Mesodermal cell (in vitro differentiated cells): ENCODE results near the gene HMGXB4.
"Not testable (repeated sequence)": the region's sequence is repeated elsewhere in the genome, so short reads cannot be mapped to it uniquely, and the experiment has no call there.

Experiments used
- H3K27ac ChIP-seq: 2 replicates; pipeline ENCODE4 v1.7.0; 2013; ENCODE audit warnings: mild to moderate bottlenecking, low read depth, low read length, moderate library complexity; ENCODE audit not compliant: severe bottlenecking
- H3K36me3 ChIP-seq: 2 replicates; pipeline ENCODE4 v1.7.1; 2013; ENCODE audit warnings: mild to moderate bottlenecking, low read length, moderate library complexity; ENCODE audit not compliant: control insufficient read depth, insufficient read depth
- H3K4me1 ChIP-seq: one replicate; pipeline ENCODE4 v1.7.1; 2013; ENCODE audit warnings: mild to moderate bottlenecking, low read length; ENCODE audit not compliant: insufficient read depth, control insufficient read depth, poor library complexity, severe bottlenecking
- H3K4me3 ChIP-seq: 2 replicates; pipeline ENCODE4 v1.7.0; 2013; ENCODE audit warnings: low read length, control low read depth, mild to moderate bottlenecking; ENCODE audit not compliant: insufficient read depth, poor library complexity, severe bottlenecking; ENCODE audit errors: extremely low read depth
- H3K9me3 ChIP-seq: 2 replicates; pipeline ENCODE4 v1.7.1; 2013; ENCODE audit warnings: mild to moderate bottlenecking, low read length, moderate library complexity; ENCODE audit not compliant: control insufficient read depth
- whole genome bisulfite sequencing, 2 experiments: methylation state at CpG; one replicate each; pipeline ENCODE4 v1.1.5; 2013; ENCODE audit warnings: missing lambda C conversion rate in 2 of 2; ENCODE audit not compliant: insufficient coverage in 2 of 2; 5-methylcytosine and 5-hydroxymethylcytosine counted together

The HMGXB4 gene

GRCh38 chr22:35225010-35225409, 32.3 kb upstream of the HMGXB4 start:
- Histone ChIP-seq H3K27ac (no peak overlapping the region), H3K4me1 (no peaks in the 10 kb centered on the region), H3K4me3 (no peak overlapping the region), H3K9me3 (no peaks in the 10 kb centered on the region), H3K36me3 (no peaks in the 10 kb centered on the region)
- WGBS, 2 experiments = 87 to 100% methylated on average over 2 to 3 of the region's 4 CpGs

GRCh38 chr22:35226958-35227647, 30.2 kb upstream of the HMGXB4 start:
- H3K27ac ChIP-seq = no peak overlapping the region
- no peaks in the 10 kb centered on the region for H3K4me1 ChIP-seq
- no peak overlapping the region for H3K4me3 ChIP-seq
- 68 to 80% methylated on average over 1 to 2 of the region's 5 CpGs for WGBS, 2 experiments
- no peaks in the 10 kb centered on the region for H3K36me3 ChIP-seq
- no peaks in the 10 kb centered on the region for H3K9me3 ChIP-seq

DNA sequence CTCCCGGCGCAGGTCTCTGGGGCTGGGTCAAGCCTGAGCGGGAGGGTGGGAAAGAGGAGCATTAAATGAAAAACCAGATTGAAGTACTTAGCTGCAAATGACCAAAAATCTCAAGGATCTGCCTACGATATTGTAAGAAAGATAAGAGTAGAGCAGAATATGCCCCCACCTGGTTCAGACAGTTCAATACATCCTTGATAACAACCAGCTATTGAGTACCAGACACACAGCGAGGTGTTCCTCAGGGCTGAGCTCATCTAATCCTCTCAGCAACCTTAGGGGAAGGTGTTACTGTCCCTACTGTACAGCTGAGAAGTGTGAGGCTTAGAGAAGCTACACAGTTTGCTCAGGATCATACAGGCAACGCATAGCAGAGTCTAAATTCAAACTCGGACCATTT, 27.4 kb upstream of the HMGXB4 start:
- Histone ChIP-seq H3K27ac (no peak overlapping the region), H3K9me3 (no peaks in the 10 kb centered on the region), H3K4me1 (no peaks in the 10 kb centered on the region), H3K4me3 (no peak overlapping the region), H3K36me3 (no peaks in the 10 kb centered on the region)
- WGBS, 2 experiments = 100% methylated on average over 1 to 2 of the region's 7 CpGs

DNA sequence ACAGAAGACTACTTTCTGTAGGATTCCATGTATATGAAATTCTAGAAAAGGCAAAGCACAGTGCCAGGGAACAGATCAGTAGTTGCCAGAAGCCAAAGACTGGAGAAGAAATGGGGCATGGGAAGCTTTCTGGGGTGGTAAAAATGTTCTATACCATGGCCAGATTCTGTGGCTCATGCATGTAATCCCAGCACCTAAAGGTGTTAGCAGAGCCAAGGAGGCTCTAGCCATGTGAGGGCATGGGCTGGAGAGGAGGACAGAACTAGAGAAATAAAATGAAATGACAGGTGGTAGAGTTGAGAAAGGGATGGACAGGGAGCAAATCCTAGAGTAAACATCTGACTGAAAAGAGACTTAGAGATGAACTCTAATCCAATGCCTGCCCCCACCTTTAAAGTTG, 26.9 kb upstream of the HMGXB4 start:
- Histone ChIP-seq H3K27ac (no peak overlapping the region), H3K9me3 (no peaks in the 10 kb centered on the region), H3K36me3 (no peaks in the 10 kb centered on the region), H3K4me1 (no peaks in the 10 kb centered on the region), H3K4me3 (no peak overlapping the region)

GRCh38 chr22:35230839-35231584, 26.3 kb upstream of the HMGXB4 start:
- Histone ChIP-seq H3K27ac (no peak overlapping the region), H3K9me3 (no peaks in the 10 kb centered on the region), H3K36me3 (no peaks in the 10 kb centered on the region), H3K4me1 (no peaks in the 10 kb centered on the region), H3K4me3 (no peak overlapping the region)
- WGBS, 2 experiments = 76 to 77% methylated on average over 12 to 13 of the region's 16 CpGs

DNA sequence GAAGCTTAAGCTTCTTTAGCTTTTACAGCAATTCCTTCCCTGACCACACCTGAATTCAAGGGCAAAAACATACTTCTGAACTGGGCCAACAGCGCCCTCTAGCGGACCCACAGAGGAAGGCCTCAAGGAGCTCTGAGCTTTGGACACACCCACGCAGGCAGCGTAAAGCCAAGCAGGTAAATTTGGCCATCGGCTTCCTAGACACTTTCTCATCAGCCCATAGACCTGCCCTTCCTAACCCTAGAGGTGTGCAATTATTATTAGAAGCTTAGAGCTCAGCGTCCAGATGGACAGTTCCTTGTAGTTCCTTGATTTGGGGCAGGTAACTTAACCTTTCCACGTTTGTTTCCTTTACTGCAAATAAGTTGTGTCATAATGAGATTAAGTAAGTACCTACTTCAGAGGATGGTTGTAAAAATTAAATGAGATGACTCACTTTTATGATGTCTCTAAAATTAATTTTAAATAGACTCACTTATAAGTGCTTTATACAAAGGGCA, 25.7 kb upstream of the HMGXB4 start:
- 0 to 3% methylated on average over 3 to 4 of the region's 7 CpGs for WGBS, 2 experiments
- Histone ChIP-seq H3K36me3 (no peaks in the 10 kb centered on the region), H3K4me3 (no peak overlapping the region), H3K4me1 (no peaks in the 10 kb centered on the region), H3K9me3 (no peaks in the 10 kb centered on the region), H3K27ac (no peak overlapping the region)

DNA sequence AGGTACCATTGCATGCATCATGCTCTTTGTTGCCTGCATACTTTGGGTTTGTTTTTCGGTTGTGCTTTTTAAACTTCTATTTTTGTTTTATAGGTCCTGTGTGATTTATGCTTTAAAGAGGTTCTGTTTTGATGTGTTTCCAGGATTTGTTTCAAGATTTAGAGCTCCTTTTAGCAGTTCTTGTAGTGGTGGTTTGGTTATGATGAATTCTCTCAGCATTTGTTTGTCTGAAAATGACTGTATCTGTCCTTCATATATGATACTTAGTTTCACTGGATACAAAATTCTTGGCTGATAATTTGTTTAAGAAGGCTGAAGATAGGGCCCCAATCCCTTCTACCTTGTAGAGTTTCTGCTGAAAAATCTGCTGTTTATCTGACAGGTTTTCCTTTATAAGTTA, 18.5 kb upstream of the HMGXB4 start:
- not testable (repeated sequence) for H3K36me3 ChIP-seq, H3K9me3 ChIP-seq, H3K4me1 ChIP-seq, H3K27ac ChIP-seq, H3K4me3 ChIP-seq
- no CpG with 5 or more reads among the region's 1 CpG for WGBS, 2 experiments

- H3K4me3 ChIP-seq, H3K36me3 ChIP-seq, H3K27ac ChIP-seq, H3K9me3 ChIP-seq, H3K4me1 ChIP-seq: not testable (repeated sequence)
- WGBS, 2 experiments = 82 to 90% methylated on average over 2 to 3 of the region's 4 CpGs
These were observed 12.8 kb upstream of the HMGXB4 start for GRCh38 chr22:35244507-35244906.

DNA sequence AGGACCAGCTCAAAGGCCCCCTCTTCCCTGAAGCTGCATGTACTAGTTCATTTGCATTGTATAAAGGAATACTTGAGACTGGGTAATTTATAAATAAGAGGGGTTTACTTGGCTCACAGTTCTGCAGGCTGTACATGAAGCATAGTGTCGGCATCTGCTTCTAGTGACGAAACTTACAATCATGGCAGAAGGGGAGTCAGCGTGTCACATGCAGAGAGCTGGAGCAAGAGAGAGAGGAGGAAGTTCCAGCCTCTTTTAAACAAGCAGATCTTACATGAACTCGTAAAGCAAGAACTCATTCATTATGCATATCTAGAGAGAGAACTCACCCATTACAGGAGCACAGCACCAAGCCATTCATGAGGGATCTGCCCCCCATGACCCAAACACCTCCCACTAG, 7.1 kb upstream of the HMGXB4 start:
- no peaks in the 10 kb centered on the region for H3K9me3 ChIP-seq
- no peaks in the 10 kb centered on the region for H3K36me3 ChIP-seq
- H3K4me1 ChIP-seq = no peaks in the 10 kb centered on the region
- no peak overlapping the region for H3K4me3 ChIP-seq
- H3K27ac ChIP-seq = no peak overlapping the region
- WGBS, 2 experiments = 89 to 100% methylated on average over 3 to 4 of the region's 4 CpGs

- WGBS, 2 experiments = 94 to 100% methylated on average over 2 of the region's 2 CpGs
- H3K9me3 ChIP-seq = no peaks in the 10 kb centered on the region
These were observed 3.3 kb upstream of the HMGXB4 start for GRCh38 chr22:35253946-35254345.

GRCh38 chr22:35257002-35257320, 332 bp upstream of the HMGXB4 start:
- H3K36me3 ChIP-seq = peaks cover 21% of the 10 kb centered on the region
- no peaks in the 10 kb centered on the region for H3K9me3 ChIP-seq
- H3K27ac ChIP-seq = peak overlapping the region; percentile 13
- peaks cover 2% of the 10 kb centered on the region for H3K4me1 ChIP-seq
- WGBS, 2 experiments = 8% methylated on average over 3 of the region's 3 CpGs; no CpG with 5 or more reads in 1 of the 2 experiments
- H3K4me3 ChIP-seq = peak overlapping the region; percentile 87

More at GRCh38 chr22:35253946-35254345, 3.3 kb upstream of the HMGXB4 start:
- peaks cover 2% of the 10 kb centered on the region for H3K4me1 ChIP-seq
- H3K27ac ChIP-seq = no peak overlapping the region
- peaks cover 2% of the 10 kb centered on the region for H3K36me3 ChIP-seq
- H3K4me3 ChIP-seq = no peak overlapping the region
